ENCODE data around the gene DDOST. TPM values are rescaled to one million over a fixed set of nuclear protein-coding genes. Genes with fewer than 3 reads are reported as not detected.

The DDOST gene
- total RNA-seq, 4 donors from 2014 or later: 86.4 to 126 (median 103) TPM

Other genes with a start within 250 kb of the DDOST start
- gene CAMK2N1, start 175.2 kb downstream of the DDOST start, total RNA-seq: 10 to 100 TPM; 22.2 to 31.1 (median 25.6) TPM
- 10 to 100 TPM; 24.5 to 71.3 (median 42.7) TPM for gene MUL1, start 153.2 kb downstream of the DDOST start, total RNA-seq
- gene FAM43B, start 108.8 kb downstream of the DDOST start, total RNA-seq: 1 to 10 TPM in 3 of 4 donors, not detected in 1; 2.2 to 4.2 (median 3.6) TPM
- gene CDA, start 72.3 kb downstream of the DDOST start, total RNA-seq: 1 to 10 TPM; 1.7 to 7.5 (median 6.0) TPM
- gene PINK1, start 27.9 kb downstream of the DDOST start, total RNA-seq: 100 to 1,000 TPM; 175 to 330 (median 242) TPM
- 1 to 10 TPM; 2.0 to 7.3 (median 3.4) TPM for gene KIF17, start 56.6 kb upstream of the DDOST start, total RNA-seq
- 1 to 10 TPM in 2 of 4 donors, under 1 TPM in 2; 0.42 to 7.2 (median 1.7) TPM for gene SH2D5, start 71.3 kb upstream of the DDOST start, total RNA-seq
- gene HP1BP3, start 125.9 kb upstream of the DDOST start, total RNA-seq: 100 to 1,000 TPM; 213 to 349 (median 277) TPM